Esophagus muscularis mucosa (tissue), 3 donors: ENCODE data around the gene LRFN2.

Experiments
- CTCF ChIP-seq, 3 experiments: fragments of 200-600 bp in 2 of 3; fragments of 450-650 bp in 1 of 3; sonication (generic) in 2 of 3; IDR thresholded peaks; one replicate each; pipeline ENCODE4 v1.5.1; 2017 to 2019; ENCODE audit warnings: antibody characterized with exemption in 3 of 3, mild to moderate bottlenecking in 2 of 3, moderate library complexity in 1 of 3
- EP300 ChIP-seq: sonication (generic); formaldehyde crosslinking; IDR thresholded peaks from one replicate; pipeline ENCODE4 v1.6.1; 2017; ENCODE audit warnings: antibody characterized with exemption

GRCh38 chr6:40406175-40406574 is 181.0 kb downstream of the LRFN2 start:
- TF ChIP-seq CTCF (IDR thresholded peaks at IDR 0.05) (no peak), EP300 (no peak)
